Activated CD8-positive, alpha-beta T cell treated with anti-CD3 and anti-CD28 coated beads for 36 hours (primary cell): Measurements from ENCODE around the gene SPNS1. TPM values are rescaled to one million over a fixed set of nuclear protein-coding genes. Genes with fewer than 3 reads are reported as not detected.
A peak's percentile ranks its signal among the peaks of the same experiment; 100 is the strongest.

Source experiments
- ATAC-seq: fragments of 200-7000 bp; cut with Tn5 transposase; one replicate; pipeline ENCODE4 v1.10.0; 2021; ENCODE audit warnings: mild to moderate bottlenecking, moderate library complexity
- CTCF ChIA-PET: fragments of 350-600 bp; sonication (Branson Sonifier 250); formaldehyde crosslinking; loops from one replicate; lab custom pipeline; 2021; ENCODE audit warnings: antibody characterized with exemption; lab: Charles Lee
- POLR2A ChIA-PET: fragments of 350-600 bp; sonication (Branson Sonifier 250); formaldehyde crosslinking; loops from one replicate; lab custom pipeline; 2021; ENCODE audit warnings: antibody characterized with exemption; lab: Charles Lee
- DNase-seq: peaks from one replicate; pipeline ENCODE4 v3.0.0-alpha.2; 2020
- H3K27ac Mint-ChIP-seq: one replicate; pipeline ENCODE4 v1.8.0; 2021; ENCODE audit warnings: mild to moderate bottlenecking, mixed read lengths
- H3K27me3 Mint-ChIP-seq: one replicate; pipeline ENCODE4 v1.8.0; 2021; ENCODE audit warnings: mixed read lengths
- H3K36me3 Mint-ChIP-seq: one replicate; pipeline ENCODE4 v1.8.0; 2021; ENCODE audit warnings: low read depth, mixed read lengths
- H3K4me1 Mint-ChIP-seq: one replicate; pipeline ENCODE4 v1.8.0; 2021; ENCODE audit warnings: low read depth, mixed read lengths
- H3K4me3 Mint-ChIP-seq: one replicate; pipeline ENCODE4 v1.8.0; 2021; ENCODE audit warnings: mild to moderate bottlenecking, moderate library complexity, mixed read lengths
- H3K9me3 Mint-ChIP-seq: one replicate; pipeline ENCODE4 v1.8.0; 2021; ENCODE audit warnings: mixed read lengths
- CTCF ChIP-seq: fragments of 200-600 bp; IDR thresholded peaks from one replicate; pipeline ENCODE4 v1.8.0; 2022; ENCODE audit warnings: antibody characterized with exemption, mild to moderate bottlenecking
- intact Hi-C: fragments of 100-400 bp; cut with micrococcal nuclease; formaldehyde crosslinking; loops from one replicate; pipeline ENCODE4 v1.10.0; 2022
- total RNA-seq, 2 experiments: library from RNA; stranded (reverse); gene quantifications; one replicate each; pipeline ENCODE4 v1.2.3, GENCODE V29; 2021

SPNS1 gene
- total RNA-seq, 2 experiments from 2014 or later = 14.6 to 18.2 TPM

GRCh38 chr16:29007730-29008593 is 33.4 kb downstream of the SPNS1 start:
- H3K4me1 Mint-ChIP-seq = peaks cover 51% of the 10 kb centered on the region

GRCh38 chr16:29009050-29009837 is 34.7 kb downstream of the SPNS1 start:
- intact Hi-C loops = no loop called here
- Mint-ChIP-seq H3K36me3 (peaks cover 3% of the 10 kb centered on the region), H3K9me3 (peaks cover 3% of the 10 kb centered on the region), H3K4me1 (peaks cover 62% of the 10 kb centered on the region), H3K4me3 (peak overlapping the region; percentile 70), H3K27me3 (no peaks in the 10 kb centered on the region), H3K27ac (peak overlapping the region; percentile 99)
- ChIA-PET POLR2A (interaction anchor here (0.6 to 2.7 kb wide), 9 partner anchors 11 to 718 kb away, joined by 3 to 12 read pairs (median 6); no protein-coding TSS in a partner anchor), CTCF (interaction anchor here (1.2 to 2.4 kb wide), 3 partner anchors 11 to 15 kb away, joined by 5 to 7 read pairs (median 5); no protein-coding TSS in a partner anchor)
- DNase-seq (peak; percentile 74), ATAC-seq (peak; percentile 28)
- no peak for TF ChIP-seq CTCF

More at GRCh38 chr16:29007730-29008593, 33.4 kb downstream of the SPNS1 start:
- ChIA-PET CTCF (interaction anchor here (1.2 to 2.4 kb wide), 4 partner anchors 8 to 21 kb away, joined by 3 to 7 read pairs (median 4); no protein-coding TSS in a partner anchor), POLR2A (interaction anchor here (0.6 to 2.0 kb wide), 10 partner anchors 13 to 1338 kb away, joined by 3 to 9 read pairs (median 4); no protein-coding TSS in a partner anchor)
- Mint-ChIP-seq H3K4me3 (peak overlapping the region; percentile 38), H3K36me3 (no peaks in the 10 kb centered on the region), H3K27ac (peak overlapping the region; percentile 99), H3K27me3 (no peaks in the 10 kb centered on the region), H3K9me3 (no peaks in the 10 kb centered on the region)
- no peak for TF ChIP-seq CTCF
- intact Hi-C loops = loop anchor here (1.0 kb wide), 1 partner anchor 9 kb away; no protein-coding TSS in a partner anchor
- ATAC-seq (peak; percentile 86), DNase-seq (peak; percentile 91)

DNA sequence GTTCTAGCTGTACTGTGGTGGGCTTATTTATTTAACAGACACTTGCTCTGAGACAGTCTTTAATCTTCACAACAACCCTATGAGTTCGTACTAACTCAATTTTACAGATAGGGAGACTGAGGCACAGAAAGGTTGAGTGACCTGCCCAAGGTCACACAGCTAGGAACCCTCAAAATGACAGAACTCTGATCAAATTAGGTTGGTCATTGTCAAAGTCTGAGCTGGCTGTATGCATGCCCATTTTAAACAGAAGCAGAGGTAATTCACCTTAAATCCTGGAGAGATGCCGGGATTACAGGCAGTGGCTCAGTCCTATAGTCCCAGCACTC is 35.2 kb downstream of the SPNS1 start:
- Mint-ChIP-seq H3K36me3 (peaks cover 6% of the 10 kb centered on the region), H3K27ac (peak overlapping the region; percentile 99), H3K27me3 (no peaks in the 10 kb centered on the region), H3K4me3 (peak overlapping the region; percentile 70), H3K9me3 (peaks cover 6% of the 10 kb centered on the region), H3K4me1 (peaks cover 64% of the 10 kb centered on the region)
- intact Hi-C loops = no loop called here
- POLR2A ChIA-PET = interaction anchor here (0.7 to 2.7 kb wide), 5 partner anchors 11 to 23 kb away, joined by 3 to 12 read pairs (median 6); no protein-coding TSS in a partner anchor
- no peak for ATAC-seq
- no peak for DNase-seq
- TF ChIP-seq CTCF = no peak
- CTCF ChIA-PET = interaction anchor here (1.2 to 1.7 kb wide), 3 partner anchors 12 to 22 kb away, joined by 3 to 5 read pairs (median 5); no protein-coding TSS in a partner anchor

- Mint-ChIP-seq H3K27ac (no peak overlapping the region), H3K36me3 (peaks cover 6% of the 10 kb centered on the region), H3K27me3 (no peaks in the 10 kb centered on the region), H3K4me3 (no peak overlapping the region), H3K4me1 (peaks cover 62% of the 10 kb centered on the region), H3K9me3 (peaks cover 6% of the 10 kb centered on the region)
- DNase-seq = peak; percentile 48
- no peak for ATAC-seq
- ChIA-PET POLR2A (interaction anchor here (0.8 to 2.7 kb wide), 5 partner anchors 10 to 26 kb away, joined by 3 to 12 read pairs (median 9); partner anchors contain the start of gene LAT), CTCF (interaction anchor here (0.7 to 1.7 kb wide), 6 partner anchors 10 to 66 kb away, joined by 3 to 5 read pairs (median 4); no protein-coding TSS in a partner anchor)
- TF ChIP-seq CTCF = no peak
- intact Hi-C loops = no loop called here
Observed at GRCh38 chr16:29011112-29011511, 36.5 kb downstream of the SPNS1 start.
